Inferior parietal cortex (tissue), 1 donor: ENCODE data around the gene STARD7.
"Not testable (repeated sequence)": the region's sequence is repeated elsewhere in the genome, so short reads cannot be mapped to it uniquely, and the experiment has no call there.

ENCODE experiments used
- DNase-seq: peaks from one replicate; pipeline ENCODE4 v3.0.0-alpha.2; 2016; ENCODE audit errors: extremely low spot score

STARD7 gene, protein sequence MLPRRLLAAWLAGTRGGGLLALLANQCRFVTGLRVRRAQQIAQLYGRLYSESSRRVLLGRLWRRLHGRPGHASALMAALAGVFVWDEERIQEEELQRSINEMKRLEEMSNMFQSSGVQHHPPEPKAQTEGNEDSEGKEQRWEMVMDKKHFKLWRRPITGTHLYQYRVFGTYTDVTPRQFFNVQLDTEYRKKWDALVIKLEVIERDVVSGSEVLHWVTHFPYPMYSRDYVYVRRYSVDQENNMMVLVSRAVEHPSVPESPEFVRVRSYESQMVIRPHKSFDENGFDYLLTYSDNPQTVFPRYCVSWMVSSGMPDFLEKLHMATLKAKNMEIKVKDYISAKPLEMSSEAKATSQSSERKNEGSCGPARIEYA

DNA sequence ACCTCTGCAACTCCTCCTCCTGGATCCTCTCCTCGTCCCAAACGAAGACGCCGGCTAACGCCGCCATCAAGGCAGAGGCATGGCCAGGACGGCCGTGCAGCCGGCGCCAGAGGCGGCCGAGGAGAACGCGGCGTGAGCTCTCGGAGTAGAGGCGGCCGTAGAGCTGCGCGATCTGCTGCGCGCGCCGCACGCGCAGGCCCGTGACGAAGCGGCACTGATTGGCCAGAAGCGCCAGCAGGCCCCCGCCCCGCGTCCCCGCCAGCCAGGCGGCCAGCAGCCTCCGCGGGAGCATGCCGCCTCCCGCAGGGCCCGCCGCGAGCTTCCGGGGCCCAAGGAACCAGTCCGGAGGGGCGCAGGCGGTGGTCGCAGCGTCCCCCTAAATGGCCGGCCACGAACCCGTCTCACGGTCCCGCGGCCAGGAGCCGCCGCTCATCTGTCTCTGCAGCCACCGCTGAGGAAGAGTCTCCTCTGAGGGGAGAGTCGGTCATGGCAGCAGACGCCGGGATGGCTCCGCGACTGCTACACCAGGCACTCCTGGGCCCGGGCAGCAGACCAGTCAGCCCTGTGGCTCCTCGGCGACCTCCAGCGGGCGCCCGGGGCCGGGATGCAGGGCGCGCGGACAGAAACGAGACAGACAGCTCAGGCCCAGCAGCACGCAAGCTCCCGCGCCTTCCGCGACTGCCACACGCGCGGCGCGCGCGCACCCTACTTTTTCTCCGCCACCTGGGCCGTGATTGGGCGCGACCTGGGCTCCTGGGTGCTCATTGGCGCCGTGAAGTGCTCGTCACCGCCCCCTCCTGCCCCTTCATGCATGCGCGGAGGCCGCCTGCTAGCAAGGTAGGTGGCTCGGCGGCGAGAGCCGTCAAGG lies at the start of gene STARD7:
Gene STARD7 (minus strand): TSS at position 685 of the 868 bp plus-strand sequence. CDS start 393 bp downstream, at position 292.
- peak; percentile 95 for DNase-seq

DNA sequence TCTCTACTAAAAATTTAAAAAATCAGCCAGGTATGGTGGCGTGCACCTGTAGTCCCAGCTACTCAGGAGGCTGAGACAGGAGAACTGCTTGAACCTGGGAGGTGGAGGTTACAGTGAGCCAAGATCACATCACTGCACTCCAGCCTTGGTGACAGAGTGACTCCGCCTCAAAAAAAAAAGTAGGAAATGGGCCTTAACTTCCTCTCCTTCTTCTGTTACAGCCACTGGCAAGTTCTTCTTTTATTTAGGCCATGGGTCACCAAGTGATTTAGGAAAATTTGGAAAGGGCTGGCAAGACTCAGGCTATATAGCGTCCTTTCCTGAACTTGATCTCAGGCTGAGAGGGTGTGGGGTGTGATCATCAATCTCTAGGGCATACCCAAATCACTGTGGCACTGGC lies 49.1 kb upstream of the STARD7 start:
- not testable (repeated sequence) for DNase-seq

DNA sequence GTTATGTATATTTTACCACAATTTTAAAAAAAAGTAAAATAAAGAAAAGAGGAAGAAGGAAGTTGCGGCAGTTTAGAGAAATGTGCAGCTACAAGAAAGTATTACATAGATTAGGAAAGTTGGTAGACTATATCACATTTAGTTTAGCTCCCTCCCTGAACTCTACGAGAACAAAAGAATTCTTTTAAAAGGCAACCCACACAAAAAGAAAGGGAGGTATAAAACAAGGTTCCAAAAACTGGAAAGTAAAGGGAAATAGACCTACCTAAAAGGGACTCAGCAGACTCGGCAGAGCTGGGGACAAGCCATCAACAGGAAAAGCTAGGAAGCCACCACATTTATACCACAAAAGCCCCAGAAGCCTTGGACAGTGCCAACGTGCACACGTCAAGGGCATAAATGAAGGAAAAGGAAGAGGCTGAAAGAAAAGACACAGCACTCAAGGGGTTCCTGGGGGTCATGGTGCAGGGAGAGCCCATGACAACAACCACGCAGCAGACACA lies 48.0 kb upstream of the STARD7 start:
- DNase-seq, result no peak

DNA sequence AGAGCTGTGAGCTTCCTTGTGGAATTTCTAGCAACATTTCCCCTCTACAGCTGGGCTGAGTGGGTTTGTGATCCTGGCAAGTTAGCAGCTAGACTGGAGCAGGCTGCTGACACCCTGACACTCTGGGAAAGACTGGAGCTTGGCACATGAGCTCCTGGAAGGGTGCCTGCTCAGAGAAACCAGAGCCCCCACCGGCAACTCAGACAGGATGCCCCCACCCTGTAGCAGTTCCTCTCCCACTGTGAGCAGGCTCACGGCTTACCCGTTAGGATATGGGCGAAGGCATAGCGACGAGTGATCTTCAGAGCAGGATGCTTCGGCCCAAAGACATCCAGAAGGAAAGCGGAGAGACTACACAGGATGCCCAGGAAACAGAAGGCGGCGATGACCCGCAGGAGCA lies 45.9 kb upstream of the STARD7 start:
- no peak for DNase-seq

DNA sequence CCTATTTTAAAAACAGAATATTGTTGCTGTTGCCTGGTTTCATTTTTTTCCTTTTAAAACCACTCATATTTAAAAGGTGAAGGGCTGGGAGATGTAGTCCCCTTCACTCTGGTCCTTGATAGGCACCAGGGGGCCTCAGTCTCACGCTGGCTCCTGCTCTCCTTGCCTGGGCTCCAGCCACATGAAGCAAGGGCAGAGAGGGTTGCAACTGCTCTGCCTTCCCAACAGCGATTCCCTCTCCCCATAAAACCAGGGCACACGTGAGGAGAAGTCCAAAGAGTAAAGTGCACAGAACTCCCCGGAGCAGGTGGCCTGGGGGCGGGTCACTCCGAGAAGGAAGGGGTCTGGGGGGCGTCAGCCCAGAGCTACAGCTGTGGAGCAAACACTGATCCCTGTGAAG lies 44.4 kb upstream of the STARD7 start:
- no peak for DNase-seq

DNA sequence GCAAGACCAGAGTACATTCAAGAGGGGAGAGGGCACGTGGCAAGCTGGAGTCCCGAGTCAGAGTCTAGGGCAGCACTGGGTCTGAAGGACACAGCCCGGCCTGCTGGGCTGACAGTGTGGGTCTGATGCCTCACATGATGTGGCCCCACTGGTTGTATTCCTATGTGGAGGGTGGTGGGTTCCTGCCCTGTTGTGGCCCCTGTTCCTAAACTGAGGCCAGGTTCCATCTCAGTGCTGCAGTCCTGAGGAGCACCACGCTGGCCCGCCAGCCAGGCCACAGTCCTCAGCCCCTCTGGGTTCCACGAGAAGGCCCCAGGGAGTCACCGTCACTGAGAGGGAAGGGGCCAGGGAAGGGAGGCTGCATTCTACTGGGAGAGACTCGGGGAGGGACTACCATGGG lies 43.9 kb upstream of the STARD7 start:
- DNase-seq, result no peak

DNA sequence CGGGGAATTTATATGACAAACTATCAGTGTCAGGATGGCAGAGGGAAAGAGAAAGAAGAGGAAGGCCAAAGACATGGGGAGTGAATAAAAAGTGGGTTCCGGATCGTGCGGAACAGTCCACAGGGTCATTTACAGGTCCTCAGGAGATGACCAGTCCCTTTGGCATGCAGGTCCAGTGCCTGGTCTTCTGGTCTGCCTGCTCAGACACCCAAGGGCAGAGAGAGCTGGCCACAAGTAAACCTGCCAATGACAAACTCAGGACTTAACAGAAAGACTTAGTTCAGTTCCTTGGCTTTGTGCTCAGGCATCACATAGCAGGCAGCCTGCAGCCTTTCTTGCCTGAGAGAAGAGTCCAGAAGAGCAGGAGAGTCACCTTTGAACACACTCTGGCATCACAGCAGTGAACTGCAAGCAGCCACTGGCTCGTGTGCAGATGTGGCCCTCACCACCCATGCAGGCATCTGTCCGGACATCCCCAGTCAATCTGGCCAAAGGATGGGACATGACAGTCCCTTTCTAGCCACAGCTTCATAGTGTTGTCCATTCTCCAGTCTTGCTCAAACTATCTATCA lies 43.2 kb upstream of the STARD7 start:
- DNase-seq, result no peak

DNA sequence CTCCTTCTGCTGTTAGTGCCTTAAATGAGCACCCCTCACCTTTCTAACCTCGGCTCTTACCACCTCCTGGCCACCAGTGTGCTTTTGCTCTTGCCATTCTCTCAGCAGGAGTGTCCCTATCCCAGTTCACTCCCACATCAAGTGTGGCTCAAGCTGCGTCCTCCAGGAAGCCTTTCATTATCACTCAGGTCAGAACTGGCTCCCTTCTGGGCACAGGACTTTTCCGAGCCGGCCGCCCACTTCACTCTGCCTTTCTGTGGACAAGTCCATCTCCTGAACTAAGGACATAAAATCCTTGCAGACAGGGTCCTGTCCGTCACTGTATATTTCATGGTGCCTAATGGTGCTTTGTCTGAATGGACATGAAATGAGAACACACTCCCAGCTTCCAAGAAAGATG lies 41.6 kb upstream of the STARD7 start:
- DNase-seq, result no peak

DNA sequence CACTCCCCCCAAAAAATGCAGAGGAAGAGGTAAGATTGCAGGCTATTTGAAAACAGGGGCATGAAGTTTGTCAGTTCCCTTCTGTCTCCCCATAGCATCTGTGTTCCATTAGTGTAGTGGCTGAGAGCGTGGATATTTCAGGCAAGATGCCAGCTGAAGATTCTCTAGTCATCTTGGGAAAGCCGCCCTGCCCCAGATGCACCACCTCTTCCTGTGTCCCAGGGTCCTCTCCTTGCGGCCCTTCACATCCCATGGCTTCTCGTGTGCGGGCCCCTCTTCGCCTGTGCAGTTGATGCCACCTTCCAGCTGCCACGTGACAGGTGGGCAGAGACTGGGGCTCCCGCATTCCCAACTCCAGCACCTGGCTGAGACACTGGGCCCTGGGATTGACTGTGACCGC lies 41.0 kb upstream of the STARD7 start:
- DNase-seq, result no peak

DNA sequence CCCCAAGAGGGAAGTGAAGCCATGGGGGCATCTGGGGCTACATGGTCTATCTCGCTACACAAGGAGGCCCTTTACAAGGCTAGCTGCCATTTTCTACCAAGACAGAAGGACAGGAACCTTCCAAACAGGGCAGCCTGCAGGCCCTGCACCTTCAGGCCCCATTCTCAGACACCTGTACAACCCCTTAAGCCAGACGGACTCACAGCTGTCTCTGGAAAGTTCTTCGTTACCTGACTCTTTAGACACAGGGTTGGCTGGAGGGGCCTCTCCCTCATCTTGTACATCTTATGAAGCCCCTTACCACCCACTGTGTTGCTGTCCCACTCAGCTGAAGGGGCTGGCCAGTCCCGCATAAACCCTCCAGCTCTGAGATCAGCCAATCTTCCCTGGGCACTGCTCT lies 40.0 kb upstream of the STARD7 start:
- no peak for DNase-seq

DNA sequence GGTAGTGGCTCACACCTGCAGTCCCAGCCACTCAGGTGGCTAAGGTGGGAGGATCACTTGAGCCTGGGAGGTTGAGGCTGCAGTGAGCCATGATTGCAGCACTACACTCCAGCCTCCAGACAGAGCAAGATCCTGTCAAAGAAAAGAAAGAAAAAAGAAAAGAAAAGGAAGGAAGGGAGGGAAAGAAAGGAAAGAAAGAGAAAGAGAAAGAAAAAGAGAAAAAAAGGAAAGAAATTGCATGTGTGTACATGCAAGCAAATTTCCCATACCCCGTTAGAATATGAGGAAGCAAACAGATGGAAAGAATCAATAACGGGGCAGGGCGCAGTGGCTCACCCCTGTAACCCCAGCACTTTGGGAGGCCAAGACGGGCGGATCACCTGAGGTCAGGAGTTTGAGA lies 39.3 kb upstream of the STARD7 start:
- DNase-seq, result no peak

DNA sequence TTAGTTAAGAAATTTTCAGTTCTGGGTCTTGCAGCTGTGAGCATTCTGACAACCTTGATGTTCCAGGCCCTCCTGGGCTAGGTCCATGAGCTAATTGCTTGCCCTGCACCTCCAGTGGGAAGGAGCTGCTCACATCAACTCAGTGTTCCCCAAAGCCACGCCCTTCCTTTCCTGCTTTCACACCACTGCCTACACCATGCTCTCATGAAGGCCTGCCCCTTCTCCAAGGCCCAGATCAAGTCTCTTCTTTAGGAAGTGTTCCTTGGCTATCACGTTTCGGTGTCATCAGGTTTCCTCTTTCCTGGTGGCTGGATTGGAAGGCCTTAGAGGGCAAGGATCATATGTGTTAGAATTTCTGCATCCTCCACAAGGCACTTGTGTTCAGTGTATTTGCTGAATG lies 38.4 kb upstream of the STARD7 start:
- no peak for DNase-seq

DNA sequence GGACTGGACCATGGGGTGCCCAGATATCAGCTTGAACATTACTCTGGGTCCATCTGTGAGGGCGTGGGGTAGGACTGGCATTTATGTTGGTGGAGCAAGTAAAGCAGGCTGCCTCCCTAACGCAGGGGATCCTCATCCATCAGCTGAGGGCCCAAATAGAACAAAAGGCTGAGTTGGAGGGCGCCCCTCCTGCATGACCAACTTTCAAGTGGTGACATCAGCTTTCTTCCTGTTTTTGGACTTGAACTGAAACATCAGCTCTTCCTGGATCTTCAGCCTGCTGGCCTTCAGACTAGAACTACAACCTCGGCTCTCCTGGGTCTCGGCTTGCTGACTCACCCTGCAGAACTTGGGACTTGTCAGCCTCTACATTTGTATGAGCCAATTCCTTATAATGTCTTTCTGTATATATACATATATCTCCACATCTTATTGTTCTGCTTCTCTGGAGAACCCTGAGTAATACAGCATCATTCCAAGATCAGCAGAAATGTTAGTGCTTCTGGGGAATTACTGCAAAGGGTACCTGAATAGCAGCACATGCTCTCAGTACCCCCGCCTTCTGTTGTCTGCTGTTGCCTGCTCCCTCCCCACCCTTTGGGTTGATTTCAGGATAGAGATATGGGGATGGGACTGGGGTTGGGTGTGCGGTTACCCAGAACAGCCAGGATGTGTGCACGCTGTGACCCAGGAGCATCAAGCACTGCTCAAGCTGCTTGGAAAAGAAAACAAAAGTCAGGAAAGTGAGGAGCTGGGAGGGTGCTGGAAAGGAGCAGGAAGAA lies 37.2 kb upstream of the STARD7 start:
- no peak for DNase-seq

DNA sequence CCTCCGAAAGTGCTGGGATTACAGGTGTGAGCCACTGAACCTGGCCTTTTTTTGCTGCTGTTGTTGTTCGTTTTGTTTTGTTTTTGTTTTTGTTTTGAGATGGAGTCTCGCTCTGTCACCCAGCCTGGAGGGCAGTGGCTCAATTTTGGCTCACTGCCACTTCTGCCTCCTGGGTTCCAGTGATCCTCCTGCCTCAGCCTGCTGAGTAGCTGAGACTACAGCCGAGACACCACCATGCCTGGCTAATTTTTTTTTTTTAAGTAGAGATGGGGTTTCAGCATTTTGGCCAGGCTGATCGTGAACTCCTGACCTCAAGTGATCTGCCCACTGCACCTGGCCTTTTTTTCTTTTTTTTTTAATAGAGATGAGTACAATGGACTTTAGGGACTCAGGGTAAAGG lies 35.2 kb upstream of the STARD7 start:
- DNase-seq, result no peak

DNA sequence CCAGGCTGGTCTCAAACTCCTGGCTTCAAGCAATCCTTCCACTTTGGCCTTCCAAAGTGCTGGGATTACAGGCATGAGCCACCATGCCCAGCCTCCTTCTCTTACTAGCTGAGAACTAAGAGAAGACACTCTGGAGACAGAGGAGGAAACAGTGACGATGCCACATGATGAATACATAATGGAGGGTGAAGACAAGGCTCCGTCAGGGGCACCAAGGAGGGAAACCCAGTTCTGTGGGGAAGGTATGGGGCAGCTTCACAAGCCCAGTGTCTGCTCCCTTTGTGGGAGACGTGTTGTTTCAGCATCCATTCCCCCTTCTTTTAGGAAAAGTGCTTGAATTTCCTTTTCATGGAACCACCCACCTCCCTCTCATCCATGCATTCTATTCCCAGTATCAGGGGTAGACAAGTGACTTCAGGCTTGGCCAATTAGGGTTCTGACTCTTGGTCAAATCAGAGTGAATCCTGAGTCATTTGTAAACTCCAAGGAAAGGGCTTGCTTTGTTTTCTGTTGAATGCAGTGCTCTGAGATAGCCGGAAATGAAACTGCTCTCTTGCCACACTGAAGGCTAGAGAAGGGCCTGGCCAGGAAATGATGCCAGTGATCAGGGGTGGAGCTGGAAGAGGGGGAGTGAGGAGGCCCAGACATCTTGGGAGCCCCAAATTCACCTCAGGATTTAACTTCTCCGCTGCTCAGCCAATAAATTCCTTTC lies 33.4 kb upstream of the STARD7 start:
- no peak for DNase-seq

DNA sequence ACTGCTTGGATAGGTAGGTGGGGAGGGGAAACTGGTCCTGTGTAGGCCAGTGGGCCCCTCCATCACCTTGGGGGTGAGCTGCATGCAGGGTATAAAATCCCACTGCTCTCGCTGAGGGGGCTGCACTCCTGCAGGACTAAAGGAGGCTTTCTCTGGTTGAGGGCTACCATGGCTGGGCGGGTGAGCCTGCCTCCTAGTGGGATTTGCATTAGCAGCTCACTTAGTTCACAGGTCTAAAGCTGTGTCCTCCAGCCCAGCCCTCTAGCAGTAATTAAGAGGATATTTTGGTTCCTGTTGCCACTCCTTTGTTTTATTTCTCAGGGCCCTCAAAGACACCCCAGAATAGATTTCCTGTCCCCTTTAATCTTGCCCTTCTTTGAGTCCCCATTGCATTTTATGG lies 32.6 kb upstream of the STARD7 start:
- DNase-seq, result no peak

DNA sequence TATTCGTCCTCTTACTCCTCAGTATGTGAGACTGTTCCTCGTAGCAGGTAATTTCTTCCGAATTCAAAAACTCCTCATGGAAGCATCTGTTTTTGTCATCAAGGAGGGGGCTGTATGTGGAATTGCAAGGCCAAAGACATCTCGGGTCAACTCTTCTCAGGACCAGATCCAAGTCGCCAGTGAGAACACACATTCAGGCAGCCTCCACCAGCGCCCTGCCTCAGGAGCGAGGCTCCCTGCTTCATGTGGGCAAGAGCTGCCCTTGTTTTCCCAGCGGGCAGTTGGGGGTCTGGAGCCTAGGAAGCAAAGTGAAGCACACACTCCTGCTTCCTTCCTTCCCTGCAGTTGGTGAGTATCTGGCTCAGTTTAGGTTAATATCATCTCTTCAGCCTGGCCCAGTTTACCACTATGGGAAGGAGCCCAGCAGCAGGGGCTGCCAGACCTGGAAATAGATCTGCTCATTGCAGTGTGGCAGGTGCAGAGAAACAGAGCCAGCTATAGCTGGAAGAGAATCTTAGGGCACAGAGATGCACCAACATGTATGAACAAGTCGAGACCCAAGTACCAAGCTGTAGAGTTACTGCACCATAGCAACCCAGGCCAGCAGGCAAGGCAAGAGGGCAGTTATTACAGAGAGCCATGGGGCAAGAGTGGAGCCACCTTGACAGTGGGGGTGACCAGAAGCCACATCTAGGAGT lies 31.9 kb upstream of the STARD7 start:
- DNase-seq, result no peak

DNA sequence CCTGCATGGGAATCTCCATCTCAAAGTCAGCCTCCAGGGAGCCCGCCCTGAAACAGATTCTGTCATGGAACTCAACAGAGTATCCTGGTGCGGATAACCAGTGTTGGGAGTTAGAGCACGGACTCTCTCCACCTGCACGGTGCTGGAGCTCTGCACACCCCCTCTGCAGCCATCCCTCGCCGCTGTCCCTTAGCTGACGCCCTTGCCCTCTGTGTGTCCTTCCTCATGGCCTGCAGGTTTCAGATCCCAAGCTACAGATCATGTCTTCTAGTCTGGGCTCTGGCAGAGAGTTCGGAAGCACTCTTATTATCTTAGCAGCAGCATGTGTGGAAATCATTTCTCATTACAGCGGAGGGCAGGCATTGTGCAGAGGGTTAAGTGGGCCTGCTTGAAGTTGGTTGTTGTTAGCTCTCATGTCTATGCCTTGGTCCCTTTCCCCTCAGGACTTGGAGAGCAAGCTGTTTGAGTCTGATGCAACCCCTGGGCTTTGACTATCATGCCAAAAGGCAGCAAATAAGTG lies 31.2 kb upstream of the STARD7 start:
- DNase-seq, result no peak

DNA sequence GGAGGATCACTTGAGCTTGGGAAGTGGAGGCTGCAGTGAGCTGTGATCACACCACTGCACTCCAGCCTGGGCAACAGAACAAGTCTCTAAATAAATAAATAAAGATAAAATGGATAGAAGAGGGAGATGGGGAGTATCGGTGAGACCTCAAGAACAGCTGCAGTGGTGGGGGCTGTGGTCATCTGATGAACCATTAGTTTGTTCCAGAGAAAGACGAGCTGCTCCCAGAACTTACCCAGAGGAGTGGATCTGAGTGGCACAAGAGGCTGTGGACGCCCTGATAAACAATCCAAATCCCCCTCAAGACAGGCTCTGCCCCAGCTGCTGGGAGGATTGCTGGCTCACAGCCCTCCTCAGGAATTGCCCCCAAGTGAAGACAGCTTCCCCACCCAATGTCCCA lies 30.5 kb upstream of the STARD7 start:
- no peak for DNase-seq

DNA sequence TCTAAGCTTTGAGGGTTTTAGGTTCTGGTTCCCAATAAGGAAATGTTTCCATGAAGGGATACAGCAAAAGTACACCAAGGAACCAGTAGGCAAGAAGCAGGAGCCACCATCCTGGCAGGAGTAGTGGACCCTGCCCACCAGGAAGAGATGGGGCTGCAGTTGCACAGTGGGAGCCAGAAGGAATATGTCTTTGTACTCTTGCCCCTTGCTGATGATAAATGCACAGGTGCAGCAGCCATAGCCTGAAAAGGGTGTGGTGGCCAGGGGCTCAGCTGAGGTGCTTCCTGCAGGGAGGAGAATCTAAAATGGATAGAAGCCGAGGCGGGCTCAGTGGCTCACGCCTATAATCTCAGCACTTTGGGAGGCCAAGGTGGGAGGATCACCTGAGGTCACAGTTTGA lies 29.6 kb upstream of the STARD7 start:
- DNase-seq, result no peak
